ENCODE data around the gene DCLK1.
"Not testable (repeated sequence)": the region's sequence is repeated elsewhere in the genome, so short reads cannot be mapped to it uniquely, and the experiment has no call there.

DCLK1 gene

GRCh38 chr13:36031490-36031889 lies 99.7 kb downstream of the DCLK1 start:
- no peak for DNase-seq

DNA sequence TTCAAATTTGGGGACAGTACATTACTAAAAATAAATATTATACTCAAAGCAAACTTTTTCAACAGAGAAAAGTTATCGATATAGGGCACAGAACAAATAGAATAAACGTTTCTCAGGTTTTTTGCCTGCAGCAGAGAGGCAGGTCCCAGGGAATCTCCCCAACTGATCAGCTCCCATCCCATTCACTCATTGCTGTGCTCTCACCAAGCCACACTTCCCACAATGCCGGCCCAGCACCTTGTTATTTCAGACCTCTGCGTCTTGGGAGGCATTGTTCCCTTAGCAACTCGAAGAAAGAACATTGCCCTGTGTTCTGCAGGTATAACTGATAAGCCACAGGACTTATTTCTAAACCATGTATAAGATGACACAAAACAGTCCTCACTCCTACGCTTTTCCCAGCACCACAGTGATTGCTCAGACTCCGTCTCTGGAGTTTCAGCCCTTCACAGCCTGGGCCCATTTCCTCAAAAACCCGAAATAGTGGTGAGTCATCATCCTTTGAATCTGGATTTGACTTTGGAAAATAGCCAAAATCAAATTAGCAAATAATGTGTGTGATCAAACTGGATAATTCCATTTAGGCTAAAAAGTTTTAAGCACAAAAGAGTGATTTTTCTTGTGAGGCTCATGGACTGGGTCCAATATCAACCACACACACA lies 100.4 kb downstream of the DCLK1 start:
- DNase-seq: no peak

- no peak for DNase-seq
Measured at GRCh38 chr13:36029166-36029565, 102.0 kb downstream of the DCLK1 start.

DNA sequence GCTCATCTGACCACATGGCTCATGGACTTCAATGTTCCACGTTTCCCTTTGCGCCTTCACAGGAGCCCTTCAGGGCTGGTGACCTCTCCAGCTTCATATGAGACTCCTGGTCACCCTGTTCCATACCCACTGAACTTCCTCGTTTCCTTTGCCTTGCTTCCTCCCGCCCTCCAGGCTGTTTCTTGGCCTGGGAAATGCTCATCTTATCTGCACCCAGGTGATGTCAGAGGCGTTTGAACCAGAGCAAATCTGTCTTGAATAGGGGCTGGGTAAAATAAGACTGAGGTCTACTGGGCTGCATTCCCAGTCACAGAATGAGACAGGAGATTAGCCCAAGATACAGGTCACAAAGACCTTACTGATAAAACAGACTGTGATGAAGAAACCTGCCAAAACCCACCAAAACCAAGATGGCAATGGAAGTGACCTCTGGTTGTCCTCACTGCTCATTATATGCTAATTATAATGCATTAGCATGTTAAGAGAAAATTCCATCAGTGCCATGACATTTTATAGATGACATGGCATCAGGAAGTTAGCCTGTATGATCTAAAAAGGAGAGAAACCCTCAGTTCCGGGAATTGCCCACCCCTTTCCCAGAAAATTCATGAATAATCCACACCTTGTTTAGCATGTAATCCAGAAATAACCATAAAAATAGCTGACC lies 102.7 kb downstream of the DCLK1 start:
- DNase-seq: no peak

- no peak for DNase-seq
Measured at GRCh38 chr13:36026531-36026930, 104.7 kb downstream of the DCLK1 start.

DNA sequence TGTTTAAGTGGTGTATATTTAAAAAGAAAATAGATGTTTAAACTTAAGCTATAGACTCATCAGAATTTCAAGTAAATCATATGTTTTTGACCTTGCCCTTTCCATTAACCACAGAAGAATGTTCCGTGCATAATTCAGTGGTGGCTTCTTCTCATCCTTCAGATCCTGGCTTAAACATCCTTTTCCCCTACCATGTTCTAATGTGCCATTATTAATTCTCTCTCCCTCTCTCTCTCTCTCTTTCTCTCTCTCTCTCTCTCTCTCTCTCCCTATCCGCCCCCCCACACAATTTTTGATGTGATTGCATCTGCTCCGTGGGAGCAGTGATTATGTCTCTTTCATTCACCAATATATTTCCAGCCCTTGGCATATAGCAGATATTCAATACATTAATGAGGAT lies 116.4 kb downstream of the DCLK1 start:
- no peak for DNase-seq

- DNase-seq: no peak
Measured at GRCh38 chr13:36006894-36007675, 124.1 kb downstream of the DCLK1 start.

- DNase-seq: no peak
Measured at GRCh38 chr13:36006347-36006746, 124.8 kb downstream of the DCLK1 start.

- no peak for DNase-seq
Measured at GRCh38 chr13:36001561-36001960, 129.6 kb downstream of the DCLK1 start.

DNA sequence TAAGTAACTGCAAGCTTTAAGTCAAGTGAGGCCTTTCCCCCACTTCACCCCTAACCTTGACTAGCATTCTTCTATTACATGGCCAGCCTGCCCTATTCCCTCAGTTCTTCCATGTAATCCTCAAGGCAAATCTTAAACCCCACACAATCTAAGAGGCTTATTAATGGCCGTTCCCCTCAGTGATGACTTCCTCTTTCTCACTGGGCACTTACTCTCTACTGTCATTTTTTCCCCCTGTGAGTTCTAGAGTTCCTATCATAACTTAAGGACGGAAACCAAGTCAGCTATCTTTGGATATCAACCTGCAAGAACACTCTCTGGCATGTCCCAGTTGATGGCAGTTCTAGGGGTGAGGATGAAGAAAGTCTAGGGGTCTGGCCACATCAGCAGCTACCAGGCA lies 131.2 kb downstream of the DCLK1 start:
- DNase-seq: no peak

- DNase-seq: no peak
Measured at GRCh38 chr13:35996360-35996759, 134.8 kb downstream of the DCLK1 start.

DNA sequence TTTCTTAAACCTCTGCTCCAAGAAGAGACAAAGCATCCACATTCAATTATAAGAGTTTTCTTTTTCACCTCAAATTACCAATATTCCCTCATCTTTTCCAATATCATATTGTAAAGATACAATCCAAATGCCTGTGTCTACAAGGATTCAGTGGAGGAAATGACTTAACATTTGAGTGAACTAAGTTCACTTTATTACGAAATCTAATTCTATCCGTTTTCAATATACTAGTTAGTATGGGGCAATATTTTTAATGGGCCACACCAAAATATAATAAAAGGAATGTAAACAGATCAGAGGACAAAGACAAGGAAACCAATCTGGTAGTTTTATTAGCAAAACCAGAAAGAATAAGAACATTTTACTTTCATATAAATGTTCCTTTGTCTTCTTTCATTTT lies 136.0 kb downstream of the DCLK1 start:
- no peak for DNase-seq

GRCh38 chr13:35994131-35994966 lies 136.8 kb downstream of the DCLK1 start:
- DNase-seq: no peak

- no peak for DNase-seq
Measured at GRCh38 chr13:35993686-35994085, 137.5 kb downstream of the DCLK1 start.

- peak; percentile 45 for DNase-seq
Measured at GRCh38 chr13:35992964-35993363, 138.2 kb downstream of the DCLK1 start.

DNA sequence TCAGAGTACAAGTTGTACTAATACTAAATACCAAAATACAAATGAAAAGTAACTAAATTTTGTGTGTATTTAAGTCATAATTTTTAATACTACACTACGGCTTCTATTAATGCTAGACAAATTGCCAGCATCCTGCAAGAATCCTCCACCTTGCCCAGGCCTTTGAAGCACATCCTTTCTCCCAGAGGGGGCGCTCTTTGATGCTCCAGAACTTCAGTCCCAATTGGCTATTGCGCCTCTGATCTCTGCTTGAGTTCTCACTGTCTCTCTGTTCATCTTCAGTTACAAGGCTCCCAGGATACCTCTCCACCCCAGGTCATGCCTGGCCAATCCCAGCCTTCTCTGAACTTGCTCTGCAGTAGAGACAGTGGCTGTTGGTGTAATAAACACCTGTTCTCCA lies 141.0 kb downstream of the DCLK1 start:
- no peak for DNase-seq

DNA sequence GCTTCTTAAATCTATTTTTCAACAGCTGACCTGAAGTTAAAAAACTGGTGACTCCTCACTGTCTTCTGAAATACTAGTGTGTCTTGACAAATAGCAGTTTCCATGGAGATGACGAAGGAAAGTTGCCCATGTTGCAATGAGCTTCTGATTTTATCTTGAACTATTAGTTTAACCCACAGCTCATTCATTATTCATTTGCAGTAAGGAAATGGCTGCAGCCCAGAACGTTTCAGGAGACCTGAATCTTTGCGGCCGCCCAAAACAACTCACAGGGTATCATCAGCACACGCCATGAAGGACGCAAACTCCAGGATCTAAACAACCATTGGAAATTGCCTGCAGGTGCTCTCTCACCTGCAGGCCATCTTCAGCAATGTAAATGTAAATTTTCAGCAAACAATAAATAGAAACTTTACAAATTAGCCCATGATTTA lies 142.5 kb downstream of the DCLK1 start:
- no peak for DNase-seq

GRCh38 chr13:35987572-35988513 lies 143.3 kb downstream of the DCLK1 start:
- no peak for DNase-seq

DNA sequence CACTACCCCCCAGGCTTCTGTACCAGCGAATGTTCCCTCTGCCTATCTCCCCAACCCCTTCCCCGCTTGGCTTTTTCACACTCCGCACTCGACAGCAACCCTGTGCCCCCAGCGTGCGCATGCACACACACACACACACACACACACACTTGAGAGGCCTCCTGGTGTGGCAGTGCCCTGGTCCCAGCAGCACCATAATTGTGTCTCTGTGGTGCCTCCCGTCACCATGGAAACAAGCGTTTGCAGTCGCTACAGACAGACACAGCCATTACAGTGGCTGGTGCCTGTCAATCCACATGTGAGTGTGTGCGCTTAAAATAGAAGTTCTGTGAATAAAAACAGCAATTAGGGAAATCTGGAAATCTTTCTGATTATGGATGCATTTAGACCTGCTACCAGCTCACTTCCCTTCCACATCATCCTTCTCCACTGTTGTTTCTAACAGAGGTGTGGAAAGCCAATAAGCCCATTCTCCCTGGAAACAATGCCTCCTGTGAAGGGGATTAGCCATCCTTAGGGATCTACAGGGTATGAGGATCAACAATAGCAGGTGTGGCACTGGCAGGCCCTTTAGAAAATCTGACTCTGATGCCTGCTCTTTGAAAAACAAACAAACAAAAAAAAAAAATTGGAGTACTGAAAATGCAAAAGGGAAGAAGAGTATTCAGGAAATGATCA lies 146.3 kb downstream of the DCLK1 start:
- DNase-seq: no peak

DNA sequence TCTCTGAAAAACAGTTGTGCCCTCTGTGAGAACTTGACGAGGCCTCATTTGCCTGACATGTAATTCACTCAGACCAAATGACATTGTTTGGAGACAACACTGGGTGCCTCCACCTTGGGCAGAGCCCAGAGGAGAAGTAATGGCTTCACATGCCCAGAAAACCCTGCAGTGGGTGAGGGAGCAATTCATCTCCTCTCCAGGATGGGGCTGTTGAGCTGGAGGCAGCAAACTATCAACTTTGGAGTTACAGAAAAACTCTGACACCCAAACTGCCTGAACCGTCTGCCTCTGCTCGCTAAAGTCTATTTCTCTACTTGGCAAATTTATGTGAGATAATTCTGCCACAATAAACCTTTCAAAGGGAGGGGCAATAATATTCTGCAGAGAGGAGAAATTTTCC lies 146.9 kb downstream of the DCLK1 start:
- DNase-seq: no peak

- not testable (repeated sequence) for DNase-seq
Measured at GRCh38 chr13:35983703-35984102, 147.5 kb downstream of the DCLK1 start.
